ENCODE results near the gene EEFSEC. TPM values are rescaled to one million over a fixed set of nuclear protein-coding genes. Genes with fewer than 3 reads are reported as not detected.

EEFSEC gene
- total RNA-seq, 1 donor from 2014 or later: 6.1 TPM

DNA sequence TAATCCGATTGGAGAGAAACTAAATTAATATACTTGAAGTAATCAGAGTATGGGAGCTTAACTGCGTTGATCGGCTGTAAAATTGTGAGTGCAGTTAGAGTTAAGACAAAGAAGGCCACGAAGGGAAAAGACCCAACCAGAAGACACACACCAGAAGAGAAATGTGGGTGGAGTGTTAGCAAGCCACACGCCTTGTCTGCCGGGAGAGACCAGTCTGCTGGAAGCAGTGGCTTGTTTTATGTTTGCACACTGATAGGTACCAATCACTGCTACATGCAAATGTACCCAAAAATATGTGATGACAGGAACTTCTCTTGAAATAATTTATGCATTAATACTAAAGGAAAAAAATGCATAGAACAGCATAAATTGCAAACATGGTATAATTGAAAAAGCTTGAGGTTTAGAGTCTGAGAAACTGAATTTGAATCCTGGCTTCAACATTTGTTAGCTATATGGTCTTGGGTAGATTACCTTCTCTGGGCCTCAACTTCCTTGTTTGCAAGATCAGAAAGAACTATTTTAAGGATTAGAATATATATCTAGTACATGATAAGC is 23.1 kb downstream of the EEFSEC start:
- DNase-seq (ENCODE audit: low read depth): no peak
- Mint-ChIP-seq H3K4me3 (ENCODE audit: unreplicated experiment) (no peak overlapping the region), H3K27me3 (ENCODE audit: low read depth, unreplicated experiment) (peaks cover 3% of the 10 kb centered on the region), H3K27ac (ENCODE audit: unreplicated experiment) (no peak overlapping the region), H3K9me3 (ENCODE audit: unreplicated experiment) (no peaks in the 10 kb centered on the region), H3K36me3 (ENCODE audit: low read depth, unreplicated experiment) (no peaks in the 10 kb centered on the region), H3K4me1 (ENCODE audit: low read depth, unreplicated experiment) (peaks cover 9% of the 10 kb centered on the region)
- no peak overlapping the region for H3K27ac ChIP-seq (ENCODE audit: low read depth, low read length)
- no peak overlapping the region for H2AFZ ChIP-seq (ENCODE audit: low read depth, low read length)
- no peak overlapping the region for H3K4me2 ChIP-seq (ENCODE audit: low read length)
- no peak overlapping the region for H3K9ac ChIP-seq (ENCODE audit: low read length)
- H4K20me1 ChIP-seq (ENCODE audit: insufficient read depth, low read length): peaks cover 34% of the 10 kb centered on the region
- no peaks in the 10 kb centered on the region for H3K4me1 ChIP-seq (ENCODE audit: insufficient read depth, low read length)
- no peaks in the 10 kb centered on the region for H3K36me3 ChIP-seq (ENCODE audit: insufficient read depth, low read length)
- H3K4me3 ChIP-seq (ENCODE audit: insufficient read depth, low read depth, low read length): no peak overlapping the region
- no peak for FAIRE-seq
- H3K79me2 ChIP-seq (ENCODE audit: insufficient read depth, low read length): peaks cover 2% of the 10 kb centered on the region
- TF ChIP-seq EZH2 (IDR thresholded peaks at IDR 0.05; ENCODE audit: insufficient read depth, low read length): no peak
- TF ChIP-seq, protein P1, sequence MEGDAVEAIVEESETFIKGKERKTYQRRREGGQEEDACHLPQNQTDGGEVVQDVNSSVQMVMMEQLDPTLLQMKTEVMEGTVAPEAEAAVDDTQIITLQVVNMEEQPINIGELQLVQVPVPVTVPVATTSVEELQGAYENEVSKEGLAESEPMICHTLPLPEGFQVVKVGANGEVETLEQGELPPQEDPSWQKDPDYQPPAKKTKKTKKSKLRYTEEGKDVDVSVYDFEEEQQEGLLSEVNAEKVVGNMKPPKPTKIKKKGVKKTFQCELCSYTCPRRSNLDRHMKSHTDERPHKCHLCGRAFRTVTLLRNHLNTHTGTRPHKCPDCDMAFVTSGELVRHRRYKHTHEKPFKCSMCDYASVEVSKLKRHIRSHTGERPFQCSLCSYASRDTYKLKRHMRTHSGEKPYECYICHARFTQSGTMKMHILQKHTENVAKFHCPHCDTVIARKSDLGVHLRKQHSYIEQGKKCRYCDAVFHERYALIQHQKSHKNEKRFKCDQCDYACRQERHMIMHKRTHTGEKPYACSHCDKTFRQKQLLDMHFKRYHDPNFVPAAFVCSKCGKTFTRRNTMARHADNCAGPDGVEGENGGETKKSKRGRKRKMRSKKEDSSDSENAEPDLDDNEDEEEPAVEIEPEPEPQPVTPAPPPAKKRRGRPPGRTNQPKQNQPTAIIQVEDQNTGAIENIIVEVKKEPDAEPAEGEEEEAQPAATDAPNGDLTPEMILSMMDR (IDR thresholded peaks at IDR 0.05; ENCODE audit: insufficient read depth, low read depth, low read length): no peak
- H3K27me3 ChIP-seq (ENCODE audit: insufficient read depth, low read length): no peaks in the 10 kb centered on the region
- no peaks in the 10 kb centered on the region for H3K9me3 ChIP-seq (ENCODE audit: insufficient read depth, low read depth, low read length)

DNA sequence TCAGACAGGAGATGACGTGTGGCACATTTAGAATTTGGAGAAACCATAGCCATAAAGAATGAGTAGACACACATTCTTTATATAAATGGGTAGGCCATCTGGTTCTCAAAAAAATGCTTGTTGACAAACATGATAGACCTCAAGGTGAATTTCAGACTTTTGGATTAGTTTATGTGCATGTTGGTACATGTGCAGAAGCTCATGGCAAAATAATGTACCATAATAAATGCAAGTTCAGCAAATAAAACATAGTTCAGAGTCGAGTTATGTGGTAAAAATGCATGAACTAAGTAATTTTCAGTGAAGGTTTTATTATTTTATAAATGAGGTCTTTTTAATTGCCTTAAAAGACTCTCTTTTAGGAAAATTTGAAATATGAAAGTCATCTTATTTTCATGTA is 24.6 kb downstream of the EEFSEC start:
- no peaks in the 10 kb centered on the region for H3K9me3 Mint-ChIP-seq (ENCODE audit: unreplicated experiment)
- H3K79me2 ChIP-seq (ENCODE audit: insufficient read depth, low read length): peaks cover 2% of the 10 kb centered on the region
- FAIRE-seq: no peak
- peaks cover 27% of the 10 kb centered on the region for H4K20me1 ChIP-seq (ENCODE audit: insufficient read depth, low read length)
- DNase-seq (ENCODE audit: low read depth): no peak
- H2AFZ ChIP-seq (ENCODE audit: low read depth, low read length): no peak overlapping the region
- no peak overlapping the region for H3K27ac ChIP-seq (ENCODE audit: low read depth, low read length)
- no peak for TF ChIP-seq EZH2 (IDR thresholded peaks at IDR 0.05; ENCODE audit: insufficient read depth, low read length)
- TF ChIP-seq, protein P1 (IDR thresholded peaks at IDR 0.05; ENCODE audit: insufficient read depth, low read depth, low read length): no peak
- H3K4me3 ChIP-seq (ENCODE audit: insufficient read depth, low read depth, low read length): no peak overlapping the region
- H3K4me2 ChIP-seq (ENCODE audit: low read length): no peak overlapping the region
- no peaks in the 10 kb centered on the region for H3K4me1 ChIP-seq (ENCODE audit: insufficient read depth, low read length)
- H3K9ac ChIP-seq (ENCODE audit: low read length): no peak overlapping the region
- H3K9me3 ChIP-seq (ENCODE audit: insufficient read depth, low read depth, low read length): no peaks in the 10 kb centered on the region
- no peaks in the 10 kb centered on the region for H3K36me3 ChIP-seq (ENCODE audit: insufficient read depth, low read length)
- no peaks in the 10 kb centered on the region for H3K36me3 Mint-ChIP-seq (ENCODE audit: low read depth, unreplicated experiment)
- H3K4me3 Mint-ChIP-seq (ENCODE audit: unreplicated experiment): no peak overlapping the region
- no peaks in the 10 kb centered on the region for H3K27me3 ChIP-seq (ENCODE audit: insufficient read depth, low read length)
- H3K27ac Mint-ChIP-seq (ENCODE audit: unreplicated experiment): no peak overlapping the region
- peaks cover 3% of the 10 kb centered on the region for H3K27me3 Mint-ChIP-seq (ENCODE audit: low read depth, unreplicated experiment)
- peaks cover 9% of the 10 kb centered on the region for H3K4me1 Mint-ChIP-seq (ENCODE audit: low read depth, unreplicated experiment)

DNA sequence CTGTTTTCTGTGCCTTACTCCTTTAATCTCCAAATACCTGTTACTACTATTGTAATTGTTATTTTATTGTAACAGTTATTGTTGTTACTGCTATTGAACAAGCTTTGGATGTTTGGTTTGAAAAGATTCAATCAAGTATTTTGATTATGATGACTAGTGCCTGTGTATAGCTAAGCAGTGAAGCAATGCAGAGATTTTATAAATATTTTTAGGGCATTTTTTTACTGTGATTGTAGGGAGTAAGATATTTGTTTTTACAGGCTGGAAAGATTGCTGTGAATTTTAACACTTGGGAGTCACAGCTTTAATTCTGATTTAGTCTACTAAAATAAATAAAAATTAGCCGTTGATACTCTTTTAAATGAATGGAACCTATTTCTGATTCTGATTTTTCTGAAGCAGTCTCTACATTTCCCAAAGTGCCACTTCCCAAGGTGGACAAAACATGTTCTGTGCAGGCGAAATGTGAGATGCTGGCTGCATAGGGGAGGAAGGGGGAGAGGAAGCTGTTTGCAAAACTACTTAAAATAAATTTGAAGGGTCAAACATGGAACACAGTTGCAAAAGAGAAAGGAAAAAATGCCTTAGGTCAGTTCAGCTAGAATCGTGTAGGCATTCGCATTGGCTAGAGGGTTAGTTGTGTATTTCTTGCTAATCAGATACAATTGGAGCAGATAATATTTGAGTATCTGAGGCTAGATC is 25.7 kb downstream of the EEFSEC start:
- no peak for DNase-seq (ENCODE audit: low read depth)
- Mint-ChIP-seq H3K4me1 (ENCODE audit: low read depth, unreplicated experiment) (peaks cover 9% of the 10 kb centered on the region), H3K9me3 (ENCODE audit: unreplicated experiment) (no peaks in the 10 kb centered on the region), H3K36me3 (ENCODE audit: low read depth, unreplicated experiment) (no peaks in the 10 kb centered on the region), H3K27me3 (ENCODE audit: low read depth, unreplicated experiment) (peaks cover 3% of the 10 kb centered on the region), H3K4me3 (ENCODE audit: unreplicated experiment) (no peak overlapping the region), H3K27ac (ENCODE audit: unreplicated experiment) (no peak overlapping the region)
- Histone ChIP-seq H3K4me3 (ENCODE audit: insufficient read depth, low read depth, low read length) (no peak overlapping the region), H3K79me2 (ENCODE audit: insufficient read depth, low read length) (peaks cover 2% of the 10 kb centered on the region), H3K4me2 (ENCODE audit: low read length) (no peak overlapping the region), H3K27ac (ENCODE audit: low read depth, low read length) (no peak overlapping the region), H2AFZ (ENCODE audit: low read depth, low read length) (no peak overlapping the region), H4K20me1 (ENCODE audit: insufficient read depth, low read length) (peaks cover 27% of the 10 kb centered on the region), H3K9ac (ENCODE audit: low read length) (no peak overlapping the region), H3K9me3 (ENCODE audit: insufficient read depth, low read depth, low read length) (no peaks in the 10 kb centered on the region), H3K36me3 (ENCODE audit: insufficient read depth, low read length) (no peaks in the 10 kb centered on the region), H3K4me1 (ENCODE audit: insufficient read depth, low read length) (no peaks in the 10 kb centered on the region), H3K27me3 (ENCODE audit: insufficient read depth, low read length) (no peaks in the 10 kb centered on the region)
- no peak for FAIRE-seq
- TF ChIP-seq EZH2 (IDR thresholded peaks at IDR 0.05; ENCODE audit: insufficient read depth, low read length): no peak
- TF ChIP-seq, protein P1 (IDR thresholded peaks at IDR 0.05; ENCODE audit: insufficient read depth, low read depth, low read length): no peak
